Measurements from ENCODE around the gene RAP1A.

The RAP1A gene

DNA sequence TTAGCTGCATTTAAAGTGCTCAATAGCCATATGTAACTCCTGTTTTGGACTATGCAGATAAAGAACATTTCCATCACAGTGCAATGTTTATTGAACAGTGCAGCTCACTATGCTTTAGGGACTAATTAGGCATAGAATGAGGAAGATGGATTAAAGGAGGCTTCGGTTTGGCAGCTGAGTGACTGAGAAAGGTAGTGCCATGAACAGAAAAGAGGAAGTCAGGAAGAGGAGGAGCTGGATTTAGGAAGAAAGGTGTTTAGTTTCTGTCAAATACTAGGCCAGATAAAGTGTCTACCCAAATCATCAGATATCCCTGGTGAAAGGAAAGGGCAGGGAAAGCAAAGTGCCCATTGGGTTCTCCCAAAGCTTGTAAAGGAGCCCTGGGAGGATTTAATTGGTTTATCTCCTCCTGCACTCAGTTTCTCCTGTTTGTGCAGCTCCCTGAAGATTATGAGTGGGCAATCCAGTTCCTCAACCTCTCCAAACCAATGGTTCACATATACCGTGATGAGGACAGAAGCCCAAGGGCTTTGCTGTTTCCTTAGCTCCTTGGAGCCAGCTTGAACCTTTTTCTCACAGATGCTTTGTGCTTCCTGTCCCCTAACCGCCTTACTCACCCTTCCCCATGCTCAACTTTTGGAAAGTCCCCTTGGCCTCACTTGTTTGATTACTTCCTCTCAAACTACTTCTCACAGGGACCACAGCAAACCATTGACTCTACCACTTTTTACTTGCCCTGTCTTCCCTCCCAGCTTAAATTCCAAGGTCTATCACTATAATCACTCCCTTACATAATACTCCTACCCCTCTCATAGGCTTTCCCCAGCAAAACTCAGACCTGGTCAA, 3.5 kb upstream of the RAP1A start:
- TF ChIP-seq EZH2 (optimal IDR thresholded peaks at IDR 0.05; ENCODE audit: low read depth, low read length) (no peak), CTCF (IDR thresholded peaks at IDR 0.05; ENCODE audit: low read length) (no peak), EZH2phosphoT487 (IDR thresholded peaks at IDR 0.05; ENCODE audit: low read length) (no peak)
- Histone ChIP-seq H3K4me1 (ENCODE audit: low read length) (peaks cover 16% of the 10 kb centered on the region), H3K27me3 (replicated peaks; ENCODE audit: insufficient read depth, low read length) (no peaks in the 10 kb centered on the region), H3K36me3 (replicated peaks; ENCODE audit: insufficient read depth, low read length) (no peaks in the 10 kb centered on the region), H3K9ac (ENCODE audit: low read length) (no peak overlapping the region), H4K20me1 (ENCODE audit: insufficient read depth, low read length) (no peaks in the 10 kb centered on the region), H3K9me3 (replicated peaks; ENCODE audit: insufficient read depth, low read length) (no peaks in the 10 kb centered on the region), H3F3A (ENCODE audit: insufficient read depth, low read length) (peaks cover 3% of the 10 kb centered on the region; the same call in 1 of the 2 replicates), H3K4me2 (ENCODE audit: low read depth, low read length) (peak overlapping the region; percentile 49; the same call in 1 of the 2 replicates), H3K27ac (ENCODE audit: low read length) (peak overlapping the region; percentile 71), H3K9me2 (replicated peaks; ENCODE audit: insufficient read depth, low read length) (no peaks in the 10 kb centered on the region), H3K79me2 (ENCODE audit: low read length) (peaks cover 12% of the 10 kb centered on the region), H3K4me3 (ENCODE audit: low read length) (no peak overlapping the region), H2AFZ (ENCODE audit: low read length) (peak overlapping the region; percentile 40; the same call in 1 of the 2 replicates)
- peak; percentile 58 for DNase-seq

GRCh38 chr1:111618081-111618480, 1.5 kb upstream of the RAP1A start:
- no peak overlapping the region for H3K4me3 ChIP-seq (ENCODE audit: low read length)
- no peak overlapping the region for H2AFZ ChIP-seq (ENCODE audit: low read length)
- no peak for TF ChIP-seq CTCF (IDR thresholded peaks at IDR 0.05; ENCODE audit: low read length)
- TF ChIP-seq EZH2 (optimal IDR thresholded peaks at IDR 0.05; ENCODE audit: low read depth, low read length), result no peak
- TF ChIP-seq EZH2phosphoT487 (IDR thresholded peaks at IDR 0.05; ENCODE audit: low read length), result no peak
- H3K9me3 ChIP-seq (replicated peaks; ENCODE audit: insufficient read depth, low read length), result no peaks in the 10 kb centered on the region
- no peak overlapping the region for H3K9ac ChIP-seq (ENCODE audit: low read length)
- H3K79me2 ChIP-seq (ENCODE audit: low read length), result peaks cover 32% of the 10 kb centered on the region
- no peak overlapping the region for H3K27ac ChIP-seq (ENCODE audit: low read length)
- no peak overlapping the region for H3K4me2 ChIP-seq (ENCODE audit: low read depth, low read length)
- H3K27me3 ChIP-seq (replicated peaks; ENCODE audit: insufficient read depth, low read length), result no peaks in the 10 kb centered on the region
- no peaks in the 10 kb centered on the region for H3K36me3 ChIP-seq (replicated peaks; ENCODE audit: insufficient read depth, low read length)
- H4K20me1 ChIP-seq (ENCODE audit: insufficient read depth, low read length), result no peaks in the 10 kb centered on the region
- no peaks in the 10 kb centered on the region for H3K9me2 ChIP-seq (replicated peaks; ENCODE audit: insufficient read depth, low read length)
- peaks cover 3% of the 10 kb centered on the region; the same call in 1 of the 2 replicates for H3F3A ChIP-seq (ENCODE audit: insufficient read depth, low read length)
- H3K4me1 ChIP-seq (ENCODE audit: low read length), result peaks cover 16% of the 10 kb centered on the region
- no peak for DNase-seq

- no peak overlapping the region for H3K27ac ChIP-seq (ENCODE audit: low read length)
- H4K20me1 ChIP-seq (ENCODE audit: insufficient read depth, low read length), result no peaks in the 10 kb centered on the region
- peaks cover 16% of the 10 kb centered on the region for H3K4me1 ChIP-seq (ENCODE audit: low read length)
- peak overlapping the region; percentile 28; the same call in 1 of the 2 replicates for H3K9ac ChIP-seq (ENCODE audit: low read length)
- H3K4me2 ChIP-seq (ENCODE audit: low read depth, low read length), result peak overlapping the region; percentile 69
- peaks cover 42% of the 10 kb centered on the region for H3K79me2 ChIP-seq (ENCODE audit: low read length)
- H3K4me3 ChIP-seq (ENCODE audit: low read length), result peak overlapping the region; percentile 59
- H2AFZ ChIP-seq (ENCODE audit: low read length), result peak overlapping the region; percentile 83
- H3K36me3 ChIP-seq (replicated peaks; ENCODE audit: insufficient read depth, low read length), result no peaks in the 10 kb centered on the region
- H3K9me2 ChIP-seq (replicated peaks; ENCODE audit: insufficient read depth, low read length), result no peaks in the 10 kb centered on the region
- H3K27me3 ChIP-seq (replicated peaks; ENCODE audit: insufficient read depth, low read length), result no peaks in the 10 kb centered on the region
- no peak for DNase-seq
- H3K9me3 ChIP-seq (replicated peaks; ENCODE audit: insufficient read depth, low read length), result no peaks in the 10 kb centered on the region
- H3F3A ChIP-seq (ENCODE audit: insufficient read depth, low read length), result peaks cover 3% of the 10 kb centered on the region; the same call in 1 of the 2 replicates
- TF ChIP-seq EZH2phosphoT487 (IDR thresholded peaks at IDR 0.05; ENCODE audit: low read length) (no peak), CTCF (IDR thresholded peaks at IDR 0.05; ENCODE audit: low read length) (no peak), EZH2 (optimal IDR thresholded peaks at IDR 0.05; ENCODE audit: low read depth, low read length) (no peak)
Observed at GRCh38 chr1:111618961-111619634, 491 bp upstream of the RAP1A start.
